ENCODE measurements around the gene GTF2E1. TPM values are rescaled to one million over a fixed set of nuclear protein-coding genes. Genes with fewer than 3 reads are reported as not detected.
"Not testable (repeated sequence)": the region's sequence is repeated elsewhere in the genome, so short reads cannot be mapped to it uniquely, and the experiment has no call there.

The GTF2E1 gene
- total RNA-seq, 1 donor from 2014 or later: 78.2 TPM

GRCh38 chr3:120753810-120754209, 11.3 kb downstream of the GTF2E1 start:
- Histone ChIP-seq H3K9ac (no peak overlapping the region), H3K4me2 (no peak overlapping the region), H3K27ac (no peak overlapping the region), H3K36me3 (no peaks in the 10 kb centered on the region), H3F3A (ENCODE audit: low read depth) (no peaks in the 10 kb centered on the region), H4K20me1 (ENCODE audit: low read depth) (peaks cover 12% of the 10 kb centered on the region), H3K79me2 (ENCODE audit: low read depth) (peaks cover 91% of the 10 kb centered on the region), H3K9me3 (ENCODE audit: low read depth) (no peaks in the 10 kb centered on the region), H2AFZ (replicated peaks) (no peak overlapping the region), H3K4me1 (no peaks in the 10 kb centered on the region), H3K4me3 (no peak overlapping the region), H3K27me3 (no peaks in the 10 kb centered on the region)
- H3K27ac Mint-ChIP-seq: no peak overlapping the region
- TF ChIP-seq EZH2 (IDR thresholded peaks at IDR 0.05): no peak
- peaks cover 33% of the 10 kb centered on the region for H3K36me3 Mint-ChIP-seq
- no peak for DNase-seq (ENCODE audit: low spot score)
- no peaks in the 10 kb centered on the region for H3K9me3 Mint-ChIP-seq
- no peak overlapping the region for H3K4me3 Mint-ChIP-seq
- H3K4me1 Mint-ChIP-seq: no peaks in the 10 kb centered on the region
- no peaks in the 10 kb centered on the region for H3K27me3 Mint-ChIP-seq (ENCODE audit: insufficient read depth, low read depth)

- Histone ChIP-seq H3K9ac (no peak overlapping the region), H2AFZ (replicated peaks) (no peak overlapping the region), H3K36me3 (no peaks in the 10 kb centered on the region), H3K27ac (no peak overlapping the region), H4K20me1 (ENCODE audit: low read depth) (peaks cover 9% of the 10 kb centered on the region), H3K4me3 (no peak overlapping the region), H3F3A (ENCODE audit: low read depth) (no peaks in the 10 kb centered on the region), H3K79me2 (ENCODE audit: low read depth) (peaks cover 98% of the 10 kb centered on the region), H3K4me2 (no peak overlapping the region), H3K4me1 (no peaks in the 10 kb centered on the region), H3K9me3 (ENCODE audit: low read depth) (no peaks in the 10 kb centered on the region), H3K27me3 (no peaks in the 10 kb centered on the region)
- H3K4me1 Mint-ChIP-seq: no peaks in the 10 kb centered on the region
- no peaks in the 10 kb centered on the region for H3K27me3 Mint-ChIP-seq (ENCODE audit: insufficient read depth, low read depth)
- no peak for TF ChIP-seq EZH2phosphoT487 (IDR thresholded peaks at IDR 0.05)
- no peak for TF ChIP-seq CTCF (IDR thresholded peaks at IDR 0.05)
- TF ChIP-seq EZH2 (IDR thresholded peaks at IDR 0.05): no peak
- no peak overlapping the region for H3K4me3 Mint-ChIP-seq
- no peak overlapping the region for H3K27ac Mint-ChIP-seq
- DNase-seq (ENCODE audit: low spot score): no peak
- H3K36me3 Mint-ChIP-seq: peaks cover 41% of the 10 kb centered on the region
- H3K9me3 Mint-ChIP-seq: peaks cover 14% of the 10 kb centered on the region
Observed at GRCh38 chr3:120756061-120756460, 13.5 kb downstream of the GTF2E1 start.

GRCh38 chr3:120758551-120758950, 16.0 kb downstream of the GTF2E1 start:
- not testable (repeated sequence) for H3K4me2 ChIP-seq; DNase-seq (ENCODE audit: low spot score); H3K27ac ChIP-seq; H3K4me3 Mint-ChIP-seq; H3K4me1 ChIP-seq; H3K4me1 Mint-ChIP-seq; H3K27me3 Mint-ChIP-seq (ENCODE audit: insufficient read depth, low read depth); H3K9me3 ChIP-seq (ENCODE audit: low read depth); H3K4me3 ChIP-seq; H2AFZ ChIP-seq (replicated peaks); H3K27ac Mint-ChIP-seq; H3K36me3 ChIP-seq; H3F3A ChIP-seq (ENCODE audit: low read depth); H3K27me3 ChIP-seq; H3K9ac ChIP-seq
- Mint-ChIP-seq H3K36me3 (peaks cover 42% of the 10 kb centered on the region), H3K9me3 (peaks cover 14% of the 10 kb centered on the region)
- Histone ChIP-seq H3K79me2 (ENCODE audit: low read depth) (peaks cover 96% of the 10 kb centered on the region), H4K20me1 (ENCODE audit: low read depth) (peaks cover 10% of the 10 kb centered on the region)

- H3K27me3 ChIP-seq: no peaks in the 10 kb centered on the region
- no peak overlapping the region for H3K4me2 ChIP-seq
- H4K20me1 ChIP-seq (ENCODE audit: low read depth): peaks cover 17% of the 10 kb centered on the region
- peaks cover 98% of the 10 kb centered on the region for H3K79me2 ChIP-seq (ENCODE audit: low read depth)
- H3K9ac ChIP-seq: no peak overlapping the region
- peaks cover 14% of the 10 kb centered on the region for H3K9me3 Mint-ChIP-seq
- H3K27me3 Mint-ChIP-seq (ENCODE audit: insufficient read depth, low read depth): no peaks in the 10 kb centered on the region
- no peaks in the 10 kb centered on the region for H3F3A ChIP-seq (ENCODE audit: low read depth)
- no peaks in the 10 kb centered on the region for H3K4me1 ChIP-seq
- H3K27ac ChIP-seq: no peak overlapping the region
- no peaks in the 10 kb centered on the region for H3K9me3 ChIP-seq (ENCODE audit: low read depth)
- H3K4me3 ChIP-seq: no peak overlapping the region
- H3K4me1 Mint-ChIP-seq: peaks cover 8% of the 10 kb centered on the region
- TF ChIP-seq EZH2phosphoT487 (IDR thresholded peaks at IDR 0.05) (no peak), CTCF (IDR thresholded peaks at IDR 0.05) (no peak), EZH2 (IDR thresholded peaks at IDR 0.05) (no peak)
- no peaks in the 10 kb centered on the region for H3K36me3 ChIP-seq
- no peak overlapping the region for H3K27ac Mint-ChIP-seq
- H2AFZ ChIP-seq (replicated peaks): no peak overlapping the region
- DNase-seq (ENCODE audit: low spot score): no peak
- peaks cover 26% of the 10 kb centered on the region for H3K36me3 Mint-ChIP-seq
- H3K4me3 Mint-ChIP-seq: no peak overlapping the region
Observed at GRCh38 chr3:120762615-120763014, 20.1 kb downstream of the GTF2E1 start.
